HG03460 (cell line): Measurements from ENCODE around the gene FGD3.
"Not testable (repeated sequence)": the region's sequence is repeated elsewhere in the genome, so short reads cannot be mapped to it uniquely, and the experiment has no call there.

Experiments used
- ATAC-seq: cut with Tn5 transposase; IDR thresholded peaks from one replicate; pipeline ENCODE4 v1.9.1; 2021; ENCODE audit not compliant: unreplicated experiment

Gene FGD3

DNA sequence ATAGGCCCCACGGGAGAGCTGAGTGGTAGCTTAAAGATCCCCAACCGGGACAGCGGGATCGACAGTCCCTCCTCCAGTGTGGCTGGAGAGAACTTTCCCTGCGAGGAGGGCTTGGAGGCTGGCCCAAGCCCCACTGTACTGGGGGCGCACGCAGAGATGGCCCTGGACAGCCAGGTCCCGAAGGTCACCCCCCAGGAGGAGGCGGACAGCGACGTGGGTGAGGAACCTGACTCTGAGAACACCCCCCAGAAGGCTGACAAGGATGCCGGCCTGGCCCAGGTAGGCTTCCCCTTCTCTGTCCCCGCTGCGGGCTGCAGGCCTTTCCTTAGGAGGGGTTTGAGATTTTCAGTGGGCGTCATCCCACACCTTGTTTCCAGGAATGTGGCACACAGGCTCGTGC lies 29.1 kb downstream of the FGD3 start:
- no peak for ATAC-seq

DNA sequence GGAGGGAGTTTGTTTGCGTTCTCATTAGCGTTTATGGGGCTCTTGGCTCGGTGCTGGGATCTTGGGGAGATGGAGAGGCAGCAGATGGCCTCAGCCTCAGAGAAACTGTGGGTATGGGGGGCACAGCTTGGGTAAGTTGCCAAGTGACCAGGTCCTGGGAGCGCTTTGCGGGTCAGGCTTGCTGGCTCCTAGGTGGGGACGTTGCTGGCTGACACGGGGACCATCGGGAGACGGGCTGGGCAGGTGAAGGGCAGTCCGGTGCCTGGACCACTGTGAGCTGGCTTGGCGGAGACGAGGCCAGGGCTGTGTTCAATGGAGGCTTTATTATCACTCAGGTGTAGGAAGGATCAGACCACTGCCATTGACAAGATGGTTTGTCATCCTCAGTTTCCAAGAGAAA lies 30.0 kb downstream of the FGD3 start:
- no peak for ATAC-seq

DNA sequence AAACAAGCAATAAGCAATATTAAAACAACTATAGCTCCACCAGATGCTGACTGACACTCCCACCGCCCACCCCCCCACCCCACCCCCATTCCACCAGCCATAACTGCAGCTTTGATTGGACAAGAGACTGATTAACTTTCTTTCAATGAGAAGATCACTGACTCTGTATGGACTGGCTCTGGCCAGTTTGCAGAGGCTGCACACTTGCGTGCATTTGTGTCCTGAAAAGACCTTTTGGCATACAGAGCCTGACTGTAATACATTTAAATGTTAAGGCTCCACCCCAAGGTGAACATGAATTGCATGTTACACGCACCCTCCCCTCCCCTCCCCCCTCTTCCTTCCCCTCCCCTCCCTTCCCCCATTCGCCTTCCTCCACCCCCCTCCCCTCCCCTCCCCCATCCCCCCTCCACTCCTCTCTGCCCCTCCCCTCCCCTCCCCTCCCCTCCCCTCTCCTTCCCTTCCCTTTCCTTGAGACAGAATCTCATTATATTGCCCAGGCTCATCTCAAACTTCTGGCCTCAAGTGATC lies 31.1 kb downstream of the FGD3 start:
- no peak for ATAC-seq

DNA sequence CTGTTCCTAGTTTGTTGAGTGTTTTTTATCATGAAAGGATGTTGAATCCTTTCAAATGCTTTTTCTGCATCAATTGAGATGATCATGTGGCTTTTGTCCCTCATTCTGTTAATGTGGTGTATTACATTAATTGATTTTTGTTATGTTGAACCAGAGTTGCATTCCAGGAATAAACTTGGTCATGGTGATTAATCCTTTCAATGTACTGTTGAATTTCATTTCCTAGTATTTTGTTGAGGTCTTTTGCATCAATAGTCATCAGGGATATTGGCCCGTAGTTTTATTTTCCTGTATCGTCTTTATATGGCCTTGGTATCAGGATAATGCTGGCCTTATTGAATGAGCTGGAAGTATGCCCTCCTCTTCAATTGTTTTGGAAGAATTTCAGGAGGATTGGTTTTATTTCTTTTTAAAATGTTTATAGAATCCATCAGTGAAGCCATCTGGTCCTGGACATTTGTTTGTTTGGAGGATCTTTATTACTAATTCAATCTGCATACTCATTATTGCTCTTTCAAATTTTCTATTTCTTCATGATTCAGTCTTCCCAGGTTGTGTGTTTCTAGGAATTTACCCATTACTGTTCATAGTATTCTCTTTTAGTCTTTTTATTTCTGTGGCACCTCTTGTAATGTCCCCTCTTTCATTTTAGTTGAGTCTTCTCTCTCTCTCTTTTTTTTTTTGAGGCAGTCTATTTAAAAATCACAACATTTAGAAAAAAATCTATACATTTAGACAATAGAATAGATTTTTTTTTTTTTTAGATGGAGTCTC lies 32.1 kb downstream of the FGD3 start:
- ATAC-seq, result no peak

DNA sequence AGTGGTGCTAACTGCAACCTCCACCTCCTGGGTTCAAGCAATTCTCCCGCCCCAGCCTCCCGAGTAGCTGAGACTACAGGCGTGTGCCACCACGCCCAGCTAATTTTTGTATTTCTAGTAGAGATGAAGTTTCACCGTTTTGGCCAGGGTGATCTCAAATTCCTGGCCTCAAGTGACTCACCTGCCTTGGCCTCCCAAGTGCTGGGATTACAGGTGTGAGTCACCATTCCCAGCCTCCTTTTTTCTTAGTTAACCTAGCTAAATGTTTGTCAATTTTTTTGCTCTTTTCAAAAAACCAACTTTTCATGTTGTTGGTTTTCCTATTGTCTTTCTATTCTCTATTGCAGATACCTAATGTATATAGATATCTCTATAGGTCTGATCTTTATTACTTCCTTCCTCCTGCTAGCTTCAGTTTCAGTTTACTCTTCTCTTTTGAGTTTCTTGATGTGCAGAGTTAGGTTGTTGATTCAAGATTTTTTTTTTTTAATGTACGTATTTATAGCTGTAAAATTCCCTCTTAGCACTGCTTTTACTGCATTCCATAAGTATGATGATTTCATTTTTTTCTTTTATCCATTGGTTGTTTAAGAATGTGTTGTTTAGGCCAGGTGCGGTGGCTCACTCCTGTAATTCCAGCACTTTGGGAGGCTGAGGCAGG lies 32.9 kb downstream of the FGD3 start:
- no peak for ATAC-seq

DNA sequence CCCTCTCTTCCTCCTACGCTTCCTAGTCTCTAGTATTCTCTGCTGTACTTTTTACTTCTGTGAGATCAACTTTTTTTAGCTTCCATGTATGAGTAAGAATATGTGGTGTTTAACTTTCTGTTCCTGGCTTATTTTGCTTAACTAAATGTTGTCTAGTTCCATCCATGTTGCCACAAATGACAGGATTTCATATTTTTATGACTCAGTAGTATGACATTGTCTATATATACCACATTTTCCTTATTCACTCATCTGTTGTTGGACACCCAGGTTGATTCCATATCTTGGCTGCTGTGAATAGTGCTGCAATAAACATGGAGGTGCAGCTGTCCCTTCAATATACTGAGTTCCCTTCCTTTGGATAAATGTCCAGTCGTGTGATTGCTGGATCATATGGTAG lies 34.8 kb downstream of the FGD3 start:
- no peak for ATAC-seq

DNA sequence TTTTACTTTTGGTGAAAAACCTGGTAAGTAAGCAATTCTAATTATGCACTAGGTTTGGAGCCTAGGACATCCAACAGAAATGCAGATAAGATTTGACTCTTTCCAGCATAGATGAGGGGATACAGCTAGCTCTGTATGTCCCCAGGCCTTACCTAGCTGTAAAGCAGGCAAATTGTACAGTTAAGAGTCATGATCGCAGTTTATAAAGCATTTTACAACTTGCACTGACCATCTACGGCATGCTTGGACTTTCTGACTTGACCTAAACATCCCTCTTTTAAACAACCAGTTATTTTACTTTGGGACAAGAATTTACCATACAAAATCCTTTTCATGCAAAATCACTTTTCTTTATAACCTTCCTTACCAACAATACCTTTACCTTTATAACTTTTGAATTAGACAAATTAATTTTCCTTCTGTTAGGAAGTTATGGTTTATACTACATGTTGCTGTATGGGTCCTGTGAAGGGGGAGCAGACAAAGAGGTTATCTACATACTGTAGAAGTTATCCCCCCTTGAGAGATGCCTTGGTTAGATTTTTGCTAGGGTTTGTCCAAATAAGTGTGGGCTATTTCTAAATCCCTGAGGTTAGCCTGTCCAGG lies 36.8 kb downstream of the FGD3 start:
- ATAC-seq, result no peak

DNA sequence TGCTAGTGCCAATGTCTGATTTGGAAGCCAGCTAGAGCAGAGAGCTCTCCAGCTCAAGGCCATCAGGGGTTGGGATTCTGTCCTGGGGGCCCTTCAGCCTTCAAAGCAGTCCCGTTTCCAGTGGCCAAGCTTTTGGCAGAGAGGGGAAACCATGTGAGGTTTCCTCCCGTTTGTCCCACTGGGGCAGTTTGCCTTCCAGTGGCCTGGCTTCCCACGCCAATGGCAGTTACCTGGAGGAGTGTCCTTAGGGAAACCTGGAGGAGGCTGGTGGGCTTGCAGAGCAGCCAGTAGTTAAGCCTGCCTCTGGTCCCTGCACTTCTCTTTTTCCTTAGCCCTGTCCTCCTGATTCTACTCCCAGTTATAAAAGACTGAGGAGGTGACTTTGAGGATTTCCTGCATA lies 37.7 kb downstream of the FGD3 start:
- no peak for ATAC-seq

DNA sequence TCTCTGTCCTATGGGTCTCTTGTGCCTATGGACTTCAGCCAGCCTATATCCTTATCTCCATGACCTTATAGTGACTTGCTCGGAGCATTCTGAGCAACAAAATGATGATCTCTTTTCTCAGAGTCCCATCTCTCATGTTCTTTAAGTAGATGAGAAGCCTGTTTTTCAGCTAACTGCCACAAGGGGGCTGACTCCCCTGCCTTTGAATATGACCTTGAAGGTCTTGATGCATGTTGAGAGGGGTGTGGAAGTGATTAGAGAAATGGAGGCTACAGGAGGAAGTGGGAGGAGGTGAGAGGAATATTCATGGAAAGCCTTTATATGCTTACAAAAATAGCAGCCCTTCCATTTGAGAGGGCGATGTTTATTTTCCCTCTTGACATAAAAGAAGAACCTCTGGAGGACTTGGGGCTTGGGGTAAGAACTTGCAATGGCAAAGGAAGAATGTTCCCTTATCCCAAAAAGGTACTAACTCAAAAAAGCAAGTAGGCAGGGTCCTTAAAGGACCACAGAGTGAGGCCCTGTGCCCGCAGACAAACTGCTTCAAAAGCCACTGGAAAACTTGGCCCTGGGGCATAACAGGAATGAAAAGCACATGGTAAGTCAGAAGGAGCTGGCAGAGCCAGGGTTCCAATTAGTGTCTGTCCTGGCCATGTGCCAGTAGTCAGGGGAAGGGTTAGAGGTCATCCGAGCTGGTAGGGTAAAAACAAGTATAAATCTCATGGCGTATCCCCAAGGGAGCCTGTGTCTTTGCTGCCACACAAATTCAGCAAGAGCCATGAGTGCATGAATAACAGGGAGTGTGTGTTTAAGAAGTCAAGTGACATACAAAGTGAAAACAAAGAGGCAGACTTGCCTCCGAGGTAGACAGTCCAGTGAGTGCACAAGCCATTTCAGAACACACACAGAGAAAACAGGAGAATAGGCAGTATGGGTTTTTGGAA lies 39.1 kb downstream of the FGD3 start:
- no peak for ATAC-seq

DNA sequence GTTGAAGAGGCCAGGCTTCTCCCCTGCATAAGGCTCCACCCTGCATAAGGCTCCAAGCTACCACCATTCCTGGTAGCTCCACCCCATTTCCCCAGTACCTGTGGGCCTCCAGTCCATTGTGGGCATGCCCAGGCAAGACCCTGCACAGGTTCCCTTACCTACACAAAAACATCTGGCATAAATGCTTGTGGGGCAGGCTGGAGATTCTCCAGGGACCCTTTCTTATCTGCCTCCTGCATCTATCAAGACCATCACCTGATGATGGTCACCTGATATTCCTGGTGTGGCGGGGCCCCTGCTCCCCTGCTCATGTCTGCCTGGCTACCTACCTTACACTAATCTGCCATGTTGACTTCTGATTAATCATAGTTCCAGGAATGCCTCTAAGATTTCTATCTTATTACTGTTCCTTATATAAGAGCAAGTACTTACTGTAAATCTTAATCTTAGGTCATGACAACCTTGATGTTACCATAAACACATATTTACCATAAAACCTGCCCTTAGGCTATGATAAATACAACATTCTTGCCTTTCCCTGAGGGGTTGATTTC lies 41.0 kb downstream of the FGD3 start:
- no peak for ATAC-seq

DNA sequence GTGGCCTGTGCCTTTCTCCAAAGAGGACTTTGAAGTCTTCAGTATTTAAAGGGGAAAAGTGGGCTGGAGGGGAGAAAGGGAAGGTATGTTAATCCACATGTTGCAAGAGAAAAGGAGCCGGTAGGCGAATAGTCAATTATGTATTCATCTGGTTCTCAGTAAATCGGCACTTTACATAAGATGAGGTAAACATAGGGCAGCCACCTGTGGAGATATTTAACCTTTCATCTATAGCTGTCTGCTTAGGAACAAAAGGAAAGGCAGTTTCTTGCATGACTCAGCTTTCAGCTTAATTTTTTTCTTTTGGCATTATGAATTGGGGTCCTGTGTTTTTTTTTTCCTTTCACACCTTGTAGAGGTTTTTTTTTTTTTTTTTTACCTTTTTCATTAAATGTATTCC lies 42.2 kb downstream of the FGD3 start:
- ATAC-seq, result no peak

DNA sequence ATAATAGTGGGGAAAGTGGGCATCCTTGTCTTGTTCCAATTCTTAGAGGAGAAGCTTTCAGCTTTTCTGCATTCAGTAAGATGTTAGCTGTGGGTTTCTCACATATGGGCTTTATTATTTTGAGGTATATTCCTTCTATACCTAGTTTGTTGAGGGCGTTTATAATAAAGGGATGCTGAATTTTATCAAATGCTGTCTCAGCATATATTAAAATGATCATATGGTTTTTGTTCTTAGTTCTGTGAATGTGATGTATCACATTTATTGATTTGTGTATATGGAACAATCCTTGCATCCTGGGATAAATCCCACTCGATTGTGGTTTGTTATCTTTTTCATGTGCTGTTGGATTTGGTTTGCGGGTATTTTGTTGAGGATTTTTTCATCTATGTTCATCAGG lies 43.1 kb downstream of the FGD3 start:
- ATAC-seq, result no peak

DNA sequence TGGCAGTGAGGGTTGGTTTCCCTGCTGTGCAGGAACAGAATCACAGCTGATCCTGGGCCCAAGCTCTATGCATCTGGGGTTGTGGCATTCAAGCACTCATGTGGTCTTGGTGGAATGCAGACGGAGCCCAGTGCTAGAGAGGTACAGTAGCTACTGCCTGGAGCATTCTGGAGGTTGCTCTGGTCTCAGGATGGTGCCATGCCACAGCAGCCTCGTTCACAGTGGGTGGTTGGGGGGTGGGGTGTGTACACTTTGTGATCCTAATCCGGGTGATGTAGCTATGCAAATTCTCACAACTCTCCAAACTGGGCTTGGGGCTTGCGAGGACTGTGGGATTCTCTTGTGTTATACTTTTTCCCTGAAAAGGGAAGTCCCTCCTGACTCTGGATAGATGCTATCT lies 45.2 kb downstream of the FGD3 start:
- ATAC-seq, result no peak

DNA sequence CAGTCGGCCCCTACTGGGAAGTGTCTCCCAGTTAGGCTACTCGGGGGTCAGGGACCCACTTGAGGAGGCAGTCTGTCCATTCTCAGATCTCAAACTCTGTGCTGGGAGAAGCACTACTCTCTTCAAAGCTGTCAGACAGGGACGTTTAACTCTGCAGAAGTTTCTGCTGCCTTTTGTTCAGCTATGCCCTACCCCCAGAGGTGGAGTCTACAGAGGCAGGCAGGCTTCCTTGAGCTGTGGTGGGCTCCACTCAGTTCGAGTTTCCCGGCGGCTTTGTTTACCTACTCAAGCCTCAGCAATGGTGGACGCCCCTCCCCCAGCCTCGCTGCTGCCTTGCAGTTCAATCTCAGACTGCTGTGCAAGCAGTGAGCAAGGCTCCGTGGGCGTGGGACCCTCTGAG lies 51.5 kb downstream of the FGD3 start:
- ATAC-seq, result not testable (repeated sequence)

DNA sequence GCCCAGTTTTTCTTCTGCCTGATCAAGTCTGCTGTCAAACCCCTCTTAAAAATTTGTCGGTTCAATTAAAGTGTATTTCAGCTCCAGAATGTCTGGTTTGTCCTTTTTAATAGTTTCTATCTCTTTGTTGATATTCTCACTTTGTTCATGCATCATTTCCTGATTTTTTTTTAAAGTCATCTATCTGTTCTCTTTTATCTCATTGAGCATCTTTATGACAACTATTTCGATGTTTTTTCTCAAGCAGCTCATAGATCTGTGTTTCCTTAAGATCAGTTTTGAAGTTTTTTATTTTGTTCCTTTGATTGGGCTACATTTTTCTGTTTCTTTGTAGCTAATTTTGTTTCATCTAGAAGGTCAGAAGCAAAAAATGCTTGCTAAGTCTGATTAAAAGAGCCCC lies 53.7 kb downstream of the FGD3 start:
- no peak for ATAC-seq

DNA sequence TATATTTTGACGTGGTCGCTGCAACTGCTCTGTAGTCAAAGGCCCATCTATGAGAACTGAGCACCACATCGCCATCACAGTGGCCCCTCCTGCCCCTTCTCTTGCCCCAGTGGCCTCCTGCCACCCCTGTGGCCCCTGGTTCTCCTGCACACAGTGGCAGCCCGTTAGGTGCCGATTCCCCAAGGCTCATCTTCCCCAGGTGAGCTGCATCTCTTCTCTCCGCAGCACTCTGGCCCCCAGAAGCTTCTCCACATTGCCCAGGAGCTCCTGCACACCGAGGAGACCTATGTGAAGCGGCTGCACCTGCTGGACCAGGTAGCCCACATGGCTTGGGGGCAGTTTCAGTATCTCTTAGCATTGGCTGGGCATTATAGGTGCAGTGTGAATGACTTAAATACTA lies 55.4 kb downstream of the FGD3 start:
- no peak for ATAC-seq

DNA sequence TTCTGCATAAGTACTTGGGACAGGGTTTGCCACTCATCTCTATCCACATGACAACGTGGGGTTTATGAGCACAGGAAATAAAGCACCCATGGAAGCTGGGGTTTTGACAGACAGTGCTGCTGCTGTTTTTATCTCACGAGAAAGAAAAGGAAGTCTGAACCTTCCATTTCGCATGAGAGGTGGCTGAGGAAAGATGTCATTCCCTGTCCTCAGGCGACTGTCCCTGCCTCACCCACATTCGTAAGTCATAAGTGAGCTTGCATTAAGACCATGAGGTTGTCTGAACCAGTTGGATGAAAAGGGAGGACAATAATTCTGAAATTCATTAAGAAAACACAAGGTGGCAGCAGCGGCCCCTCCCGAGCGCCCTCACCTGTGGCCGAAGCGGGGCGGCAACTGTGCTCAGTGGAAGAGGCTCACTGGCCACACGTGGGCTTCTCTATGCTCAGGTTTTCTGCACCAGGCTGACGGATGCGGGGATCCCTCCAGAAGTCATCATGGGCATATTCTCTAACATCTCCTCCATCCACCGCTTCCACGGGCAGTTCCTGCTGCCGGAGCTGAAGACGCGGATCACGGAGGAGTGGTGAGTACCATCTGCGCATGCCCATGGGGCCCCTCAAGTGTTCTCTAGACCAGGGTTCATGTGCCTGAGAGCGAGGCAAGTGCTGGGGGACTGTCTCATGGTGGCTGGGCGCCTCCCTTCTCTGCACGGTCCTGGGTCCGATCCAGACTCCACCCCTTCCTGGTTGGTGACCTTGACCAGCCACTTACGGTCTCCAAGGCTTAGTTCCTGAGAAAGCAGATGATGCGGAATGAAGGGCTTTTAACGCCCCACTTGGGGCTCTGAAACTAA lies 56.5 kb downstream of the FGD3 start:
- no peak for ATAC-seq

DNA sequence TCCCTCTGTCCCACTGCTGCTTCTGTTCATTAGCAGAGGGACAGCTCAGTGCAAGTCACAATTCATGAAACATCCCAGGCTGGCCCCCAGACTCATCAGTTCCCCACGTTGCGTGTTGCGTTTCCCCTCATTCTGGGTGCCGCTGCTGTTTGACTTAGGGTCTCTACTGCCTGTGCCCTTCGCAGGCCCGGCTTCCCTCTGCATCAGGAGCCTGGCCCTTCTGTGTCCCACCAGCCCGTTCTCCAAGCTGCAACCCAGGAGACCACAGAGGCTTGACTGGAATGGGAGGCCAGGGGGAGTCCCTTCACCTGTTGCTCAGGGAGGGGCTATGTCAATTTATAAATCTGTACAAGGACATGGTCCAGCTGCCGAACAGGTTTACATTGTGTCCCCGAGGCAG lies 57.2 kb downstream of the FGD3 start:
- no peak for ATAC-seq

DNA sequence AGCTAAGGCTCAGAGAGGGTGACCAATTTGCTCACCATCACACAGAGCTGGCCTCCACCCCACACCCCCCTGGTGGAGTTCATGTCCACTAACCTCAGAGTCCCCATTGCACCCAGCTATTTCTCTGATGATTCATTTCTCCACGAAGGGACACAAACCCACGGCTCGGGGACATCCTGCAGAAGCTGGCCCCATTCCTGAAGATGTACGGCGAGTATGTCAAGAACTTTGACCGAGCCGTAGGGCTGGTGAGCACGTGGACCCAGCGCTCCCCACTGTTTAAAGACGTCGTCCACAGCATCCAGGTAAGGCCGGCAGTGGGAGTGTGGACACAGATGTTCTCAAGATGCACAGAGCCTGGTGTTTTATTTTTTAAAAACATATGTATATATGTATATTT lies 58.6 kb downstream of the FGD3 start:
- ATAC-seq, result no peak

DNA sequence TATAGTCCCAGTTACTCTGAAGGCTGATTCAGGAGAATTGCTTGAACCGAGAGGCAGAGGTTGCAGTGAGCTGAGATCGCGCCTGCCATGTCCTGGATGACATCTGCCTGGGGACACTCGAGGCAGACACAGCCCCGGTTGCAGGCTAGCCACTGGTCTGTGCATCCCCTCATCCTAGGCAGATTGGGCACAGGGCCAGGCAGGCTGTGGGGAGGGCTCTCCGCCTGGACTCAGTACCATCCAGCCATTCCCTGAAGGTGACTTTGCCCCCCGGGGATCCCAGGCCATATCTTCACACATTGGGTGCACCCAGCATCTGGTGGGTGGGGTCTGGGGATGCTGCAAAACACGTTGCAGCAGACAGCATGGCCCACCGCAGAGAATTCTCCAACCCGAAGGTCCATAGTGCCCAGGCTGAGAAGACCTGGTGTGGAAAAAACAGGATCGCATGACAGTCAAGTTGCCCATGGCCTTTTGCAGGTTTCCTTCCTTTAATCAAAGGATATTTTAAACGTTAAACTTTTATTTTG lies 60.3 kb downstream of the FGD3 start:
- no peak for ATAC-seq
